Panc1 (cell line): ENCODE measurements around the gene KIF21B. TPM values are rescaled to one million over a fixed set of nuclear protein-coding genes. Genes with fewer than 3 reads are reported as not detected.

Experiments used
- ATAC-seq: fragments of 200-7000 bp; cut with Tn5 transposase; 2 replicates; pipeline ENCODE4 v1.9.1; 2020; ENCODE audit warnings: mild to moderate bottlenecking, moderate library complexity
- BruUV-seq: library from RNA; stranded (reverse); fragments of 400-500 nt; replicated peaks from 2 replicates; lab custom pipeline; 2021; lab: Mats Ljungman, UMichigan
- CTCF ChIA-PET: fragments of 300-600 bp; sonication (Branson Sonifier 250); formaldehyde crosslinking; loops from one replicate; lab custom pipeline; 2022; ENCODE audit warnings: antibody characterized with exemption; lab: Charles Lee
- POLR2A ChIA-PET: fragments of 300-600 bp; sonication (Branson Sonifier 250); formaldehyde crosslinking; loops from one replicate; lab custom pipeline; 2022; ENCODE audit warnings: antibody characterized with exemption; lab: Charles Lee
- DNase-seq: peaks from one replicate; pipeline ENCODE4 v3.0.0-alpha.2; 2010; ENCODE audit warnings: low read depth, low spot score
- H3K27ac ChIP-seq: 2 replicates; pipeline ENCODE4 v1.5.1; 2011; ENCODE audit warnings: mild to moderate bottlenecking, low read length, inconsistent platforms
- H3K27me3 ChIP-seq: fragments of 200-500 bp; sonication (Bioruptor generic); 2 replicates; pipeline ENCODE4 v1.6.0; 2014; ENCODE audit warnings: low read length, inconsistent platforms; ENCODE audit not compliant: control insufficient read depth, insufficient read depth
- H3K36me3 ChIP-seq: fragments of 200-500 bp; sonication (Bioruptor generic); 2 replicates; pipeline ENCODE4 v1.5.1; 2014; ENCODE audit warnings: inconsistent platforms, mild to moderate bottlenecking, low read length, moderate library complexity; ENCODE audit not compliant: control insufficient read depth, insufficient read depth
- H3K4me1 ChIP-seq: 2 replicates; pipeline ENCODE4 v1.5.1; 2011; ENCODE audit warnings: inconsistent platforms, mild to moderate bottlenecking, low read length, moderate library complexity; ENCODE audit not compliant: control insufficient read depth, insufficient read depth
- H3K4me3 ChIP-seq, 2 experiments: 2 replicates each; pipeline ENCODE4 v1.5.1; 2011 to 2012; ENCODE audit warnings: low read depth in 2 of 2, low read length in 2 of 2, mild to moderate bottlenecking in 2 of 2, inconsistent platforms in 1 of 2, moderate library complexity in 1 of 2
- H3K9me3 ChIP-seq: fragments of 200-500 bp; sonication (Bioruptor generic); 2 replicates; pipeline ENCODE4 v1.5.1; 2014; ENCODE audit warnings: low read depth, mild to moderate bottlenecking, inconsistent platforms, low read length, moderate library complexity; ENCODE audit not compliant: control insufficient read depth, insufficient read depth
- POLR2AphosphoS5 ChIP-seq: IDR thresholded peaks from 2 replicates; pipeline ENCODE4 v1.6.1; 2012; ENCODE audit warnings: mild to moderate bottlenecking, low read depth, low read length, moderate library complexity
- SIN3A ChIP-seq: IDR thresholded peaks from 2 replicates; pipeline ENCODE4 v1.6.1; 2012; ENCODE audit warnings: low read depth, mild to moderate bottlenecking, low read length, moderate library complexity, borderline replicate concordance; ENCODE audit not compliant: insufficient read depth
- TCF7L2 ChIP-seq: IDR thresholded peaks from 2 replicates; pipeline ENCODE4 v1.6.1; 2011; ENCODE audit warnings: mild to moderate bottlenecking, low read depth, low read length, inconsistent platforms
- in situ Hi-C: cut with HindIII; loops from 2 replicates; pipeline ENCODE4 v1.10.0; 2016; ENCODE audit warnings: low sequenced_read_pairs, low pct_unique_long_range_greater_than_20kb
- intact Hi-C: fragments of 100-400 bp; cut with micrococcal nuclease; formaldehyde crosslinking; loops from one replicate; pipeline ENCODE4 v1.10.0; 2022; ENCODE audit not compliant: unreplicated experiment
- total RNA-seq: library from RNA; stranded (reverse); gene quantifications from one replicate; pipeline ENCODE4 v1.2.1, GENCODE V29; 2021; ENCODE audit not compliant: unreplicated experiment
- TF ChIP-seq, protein P1 (sequence below): fragments of 450-650 bp; IDR thresholded peaks from 2 replicates; pipeline ENCODE4 v1.5.1; 2017; ENCODE audit warnings: mild to moderate bottlenecking
- TF ChIP-seq, protein P2 (sequence below), 2 experiments: IDR thresholded peaks; 2 replicates each; pipeline ENCODE4 v1.6.1; 2011 to 2012; ENCODE audit warnings: low read depth in 2 of 2, control low read depth in 1 of 2, low read length in 1 of 2, mild to moderate bottlenecking in 1 of 2, moderate library complexity in 1 of 2; ENCODE audit not compliant: insufficient read depth in 1 of 2

Gene KIF21B
- total RNA-seq, 1 experiment from 2014 or later, result 0.46 TPM

DNA sequence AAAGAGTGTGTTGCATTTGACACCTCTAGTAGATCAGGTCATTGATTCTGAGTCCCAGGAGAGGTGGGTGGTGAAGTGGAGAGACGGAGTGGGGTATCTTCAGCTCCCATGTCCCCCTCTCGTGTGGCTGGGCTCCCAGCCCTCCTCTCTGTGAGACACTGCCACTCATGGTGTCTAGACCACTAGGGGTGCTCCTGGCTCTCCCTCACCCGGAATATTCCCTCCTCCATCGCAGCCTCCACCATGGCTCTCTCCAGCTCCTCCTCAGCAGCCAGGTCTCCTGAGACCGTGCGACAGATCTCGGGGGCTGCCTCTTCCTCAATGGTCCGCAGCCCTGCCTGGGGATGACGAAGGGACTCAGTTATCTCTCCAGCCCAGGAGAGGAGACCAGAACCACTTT lies 20.6 kb upstream of the KIF21B start:
- no peaks in the 10 kb centered on the region for H3K36me3 ChIP-seq
- no peaks in the 10 kb centered on the region for H3K27me3 ChIP-seq
- ATAC-seq, result no peak
- no peak overlapping the region for H3K27ac ChIP-seq
- POLR2A ChIA-PET, result no interaction called here
- no peaks in the 10 kb centered on the region for H3K9me3 ChIP-seq
- in situ Hi-C loops, result no loop called here
- no peak overlapping the region for H3K4me3 ChIP-seq
- CTCF ChIA-PET, result interaction anchor here (1.0 to 1.7 kb wide), 2 partner anchors 64 to 72 kb away, joined by 3 to 8 read pairs; no protein-coding TSS in a partner anchor
- BruUV-seq, result no TSS peak
- intact Hi-C loops, result no loop called here
- H3K4me1 ChIP-seq, result no peaks in the 10 kb centered on the region
- no peak for DNase-seq
- TF ChIP-seq SIN3A (no peak), POLR2AphosphoS5 (no peak), TCF7L2 (no peak)
- TF ChIP-seq, protein P1, sequence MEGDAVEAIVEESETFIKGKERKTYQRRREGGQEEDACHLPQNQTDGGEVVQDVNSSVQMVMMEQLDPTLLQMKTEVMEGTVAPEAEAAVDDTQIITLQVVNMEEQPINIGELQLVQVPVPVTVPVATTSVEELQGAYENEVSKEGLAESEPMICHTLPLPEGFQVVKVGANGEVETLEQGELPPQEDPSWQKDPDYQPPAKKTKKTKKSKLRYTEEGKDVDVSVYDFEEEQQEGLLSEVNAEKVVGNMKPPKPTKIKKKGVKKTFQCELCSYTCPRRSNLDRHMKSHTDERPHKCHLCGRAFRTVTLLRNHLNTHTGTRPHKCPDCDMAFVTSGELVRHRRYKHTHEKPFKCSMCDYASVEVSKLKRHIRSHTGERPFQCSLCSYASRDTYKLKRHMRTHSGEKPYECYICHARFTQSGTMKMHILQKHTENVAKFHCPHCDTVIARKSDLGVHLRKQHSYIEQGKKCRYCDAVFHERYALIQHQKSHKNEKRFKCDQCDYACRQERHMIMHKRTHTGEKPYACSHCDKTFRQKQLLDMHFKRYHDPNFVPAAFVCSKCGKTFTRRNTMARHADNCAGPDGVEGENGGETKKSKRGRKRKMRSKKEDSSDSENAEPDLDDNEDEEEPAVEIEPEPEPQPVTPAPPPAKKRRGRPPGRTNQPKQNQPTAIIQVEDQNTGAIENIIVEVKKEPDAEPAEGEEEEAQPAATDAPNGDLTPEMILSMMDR, result no peak
- TF ChIP-seq, protein P2, sequence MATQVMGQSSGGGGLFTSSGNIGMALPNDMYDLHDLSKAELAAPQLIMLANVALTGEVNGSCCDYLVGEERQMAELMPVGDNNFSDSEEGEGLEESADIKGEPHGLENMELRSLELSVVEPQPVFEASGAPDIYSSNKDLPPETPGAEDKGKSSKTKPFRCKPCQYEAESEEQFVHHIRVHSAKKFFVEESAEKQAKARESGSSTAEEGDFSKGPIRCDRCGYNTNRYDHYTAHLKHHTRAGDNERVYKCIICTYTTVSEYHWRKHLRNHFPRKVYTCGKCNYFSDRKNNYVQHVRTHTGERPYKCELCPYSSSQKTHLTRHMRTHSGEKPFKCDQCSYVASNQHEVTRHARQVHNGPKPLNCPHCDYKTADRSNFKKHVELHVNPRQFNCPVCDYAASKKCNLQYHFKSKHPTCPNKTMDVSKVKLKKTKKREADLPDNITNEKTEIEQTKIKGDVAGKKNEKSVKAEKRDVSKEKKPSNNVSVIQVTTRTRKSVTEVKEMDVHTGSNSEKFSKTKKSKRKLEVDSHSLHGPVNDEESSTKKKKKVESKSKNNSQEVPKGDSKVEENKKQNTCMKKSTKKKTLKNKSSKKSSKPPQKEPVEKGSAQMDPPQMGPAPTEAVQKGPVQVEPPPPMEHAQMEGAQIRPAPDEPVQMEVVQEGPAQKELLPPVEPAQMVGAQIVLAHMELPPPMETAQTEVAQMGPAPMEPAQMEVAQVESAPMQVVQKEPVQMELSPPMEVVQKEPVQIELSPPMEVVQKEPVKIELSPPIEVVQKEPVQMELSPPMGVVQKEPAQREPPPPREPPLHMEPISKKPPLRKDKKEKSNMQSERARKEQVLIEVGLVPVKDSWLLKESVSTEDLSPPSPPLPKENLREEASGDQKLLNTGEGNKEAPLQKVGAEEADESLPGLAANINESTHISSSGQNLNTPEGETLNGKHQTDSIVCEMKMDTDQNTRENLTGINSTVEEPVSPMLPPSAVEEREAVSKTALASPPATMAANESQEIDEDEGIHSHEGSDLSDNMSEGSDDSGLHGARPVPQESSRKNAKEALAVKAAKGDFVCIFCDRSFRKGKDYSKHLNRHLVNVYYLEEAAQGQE (IDR thresholded peaks at IDR 0.05; ENCODE audit: insufficient read depth in 1 of 2, low read depth in 2 of 2, low read length in 1 of 2), result no peak

DNA sequence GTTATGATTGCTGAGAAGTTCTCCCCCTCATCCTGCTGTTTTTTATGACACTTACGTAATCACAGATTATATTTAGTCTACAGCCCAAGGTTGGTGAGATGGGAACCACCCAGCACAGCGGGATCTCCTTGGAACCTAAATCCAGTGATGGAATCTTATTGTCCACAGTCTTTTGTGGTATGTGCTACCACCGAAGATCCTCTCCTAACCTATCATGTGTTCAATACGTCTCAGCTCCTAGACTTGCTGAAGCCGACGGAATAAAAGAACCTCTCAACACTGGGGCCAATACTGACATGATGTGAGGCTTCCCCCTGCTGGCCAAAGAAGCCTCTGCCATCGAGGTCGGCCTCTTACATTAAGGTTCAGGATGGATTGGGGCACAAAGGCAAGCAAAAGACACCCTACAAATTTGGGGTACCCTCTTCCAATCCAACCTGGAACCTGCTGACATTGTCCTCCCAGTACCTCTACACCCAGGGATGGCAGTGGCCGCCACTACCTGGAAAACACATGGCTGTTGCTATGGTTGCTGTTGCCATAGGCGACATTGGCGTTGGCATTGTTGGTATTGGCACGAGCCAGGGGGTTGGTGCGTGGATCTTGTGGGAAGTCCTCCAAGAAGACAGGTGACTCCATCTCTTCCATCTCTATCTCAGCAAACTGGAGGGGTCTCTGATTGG lies 19.4 kb upstream of the KIF21B start:
- Histone ChIP-seq H3K27ac (no peak overlapping the region), H3K27me3 (no peaks in the 10 kb centered on the region), H3K4me3 (no peak overlapping the region), H3K4me1 (no peaks in the 10 kb centered on the region), H3K36me3 (no peaks in the 10 kb centered on the region), H3K9me3 (no peaks in the 10 kb centered on the region)
- TF ChIP-seq, protein P1, result peak; percentile 90
- TF ChIP-seq SIN3A (no peak), POLR2AphosphoS5 (no peak), TCF7L2 (no peak)
- TF ChIP-seq, protein P2 (IDR thresholded peaks at IDR 0.05; ENCODE audit: insufficient read depth in 1 of 2, low read depth in 2 of 2, low read length in 1 of 2), result no peak
- no TSS peak for BruUV-seq
- ATAC-seq, result peak; percentile 89
- POLR2A ChIA-PET, result no interaction called here
- CTCF ChIA-PET, result interaction anchor here (0.6 to 1.7 kb wide), 3 partner anchors 22 to 71 kb away, joined by 3 to 8 read pairs (median 6); no protein-coding TSS in a partner anchor
- peak; percentile 35 for DNase-seq
- intact Hi-C loops (loop anchor here (2.0 kb wide), 2 partner anchors 64 to 72 kb away; no protein-coding TSS in a partner anchor), in situ Hi-C loops (no loop called here)
